GM12872 (cell line): ENCODE data around the gene UBE2R2.

Experiments
- TF ChIP-seq, protein P1 (sequence below): IDR thresholded peaks from 3 replicates; pipeline ENCODE4 v1.5.1; 2011; ENCODE audit warnings: low read depth, mild to moderate bottlenecking, low read length, moderate library complexity; ENCODE audit not compliant: insufficient read depth

The UBE2R2 gene

DNA sequence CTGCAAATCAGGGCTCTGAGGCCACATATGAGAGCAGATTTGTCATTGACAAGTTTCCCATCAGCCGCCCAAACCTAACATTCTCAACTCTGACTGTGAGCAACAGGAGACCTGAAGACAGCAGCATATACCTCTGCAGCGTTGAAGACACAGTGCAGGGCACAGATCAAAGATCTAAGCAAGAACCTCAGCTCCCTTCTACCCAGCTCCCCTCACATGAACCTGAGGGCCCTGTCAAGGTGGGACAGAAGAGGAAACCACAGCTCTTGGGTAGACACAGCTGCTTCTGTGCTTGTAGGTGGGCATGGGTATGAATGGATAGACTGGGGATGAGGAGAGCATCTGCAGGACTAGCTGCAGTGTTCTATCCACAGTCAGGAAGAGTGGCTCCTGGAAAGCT lies 30.3 kb upstream of the UBE2R2 start:
- TF ChIP-seq, protein P1, sequence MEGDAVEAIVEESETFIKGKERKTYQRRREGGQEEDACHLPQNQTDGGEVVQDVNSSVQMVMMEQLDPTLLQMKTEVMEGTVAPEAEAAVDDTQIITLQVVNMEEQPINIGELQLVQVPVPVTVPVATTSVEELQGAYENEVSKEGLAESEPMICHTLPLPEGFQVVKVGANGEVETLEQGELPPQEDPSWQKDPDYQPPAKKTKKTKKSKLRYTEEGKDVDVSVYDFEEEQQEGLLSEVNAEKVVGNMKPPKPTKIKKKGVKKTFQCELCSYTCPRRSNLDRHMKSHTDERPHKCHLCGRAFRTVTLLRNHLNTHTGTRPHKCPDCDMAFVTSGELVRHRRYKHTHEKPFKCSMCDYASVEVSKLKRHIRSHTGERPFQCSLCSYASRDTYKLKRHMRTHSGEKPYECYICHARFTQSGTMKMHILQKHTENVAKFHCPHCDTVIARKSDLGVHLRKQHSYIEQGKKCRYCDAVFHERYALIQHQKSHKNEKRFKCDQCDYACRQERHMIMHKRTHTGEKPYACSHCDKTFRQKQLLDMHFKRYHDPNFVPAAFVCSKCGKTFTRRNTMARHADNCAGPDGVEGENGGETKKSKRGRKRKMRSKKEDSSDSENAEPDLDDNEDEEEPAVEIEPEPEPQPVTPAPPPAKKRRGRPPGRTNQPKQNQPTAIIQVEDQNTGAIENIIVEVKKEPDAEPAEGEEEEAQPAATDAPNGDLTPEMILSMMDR, result no peak

DNA sequence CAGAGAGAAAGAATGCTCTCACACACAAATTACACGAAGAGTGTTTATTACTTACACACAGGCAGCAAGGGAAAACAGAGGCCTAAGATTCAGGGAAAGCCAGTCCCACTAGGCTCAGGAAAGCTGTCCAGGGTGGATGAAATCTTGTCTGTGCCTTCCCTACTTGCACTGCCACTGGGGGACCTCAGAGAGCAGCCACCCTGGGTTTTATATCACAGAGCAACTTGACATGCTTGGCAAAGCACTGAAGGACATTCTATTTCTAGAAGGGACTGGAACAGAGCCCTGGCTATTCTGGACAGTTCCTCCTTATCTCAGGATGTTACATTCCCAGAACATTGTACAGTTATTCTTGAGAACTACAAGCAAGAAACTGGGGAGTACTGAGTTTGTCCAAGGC lies 29.1 kb upstream of the UBE2R2 start:
- TF ChIP-seq, protein P1, result peak; percentile 21; the same call in 1 of the 3 replicates

DNA sequence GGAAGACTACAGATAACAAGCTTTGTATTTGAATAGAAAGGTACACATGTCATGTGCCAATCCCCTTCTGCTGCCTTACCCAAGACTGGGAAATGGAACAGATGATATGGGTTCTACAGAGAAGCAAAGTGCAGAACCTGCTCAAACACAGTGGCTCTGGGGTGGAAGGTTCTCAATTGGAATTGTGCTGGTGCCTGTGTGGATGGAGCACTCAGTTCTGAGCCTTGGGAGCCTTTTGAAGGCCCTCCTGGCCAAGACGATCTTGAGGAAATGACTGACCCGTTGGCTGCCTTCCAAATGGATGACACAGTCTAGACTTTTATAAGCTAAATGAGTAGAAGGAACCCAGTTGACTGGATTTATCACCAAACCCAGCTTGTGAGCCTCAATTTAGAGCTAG lies 25.8 kb upstream of the UBE2R2 start:
- TF ChIP-seq, protein P1, result no peak

DNA sequence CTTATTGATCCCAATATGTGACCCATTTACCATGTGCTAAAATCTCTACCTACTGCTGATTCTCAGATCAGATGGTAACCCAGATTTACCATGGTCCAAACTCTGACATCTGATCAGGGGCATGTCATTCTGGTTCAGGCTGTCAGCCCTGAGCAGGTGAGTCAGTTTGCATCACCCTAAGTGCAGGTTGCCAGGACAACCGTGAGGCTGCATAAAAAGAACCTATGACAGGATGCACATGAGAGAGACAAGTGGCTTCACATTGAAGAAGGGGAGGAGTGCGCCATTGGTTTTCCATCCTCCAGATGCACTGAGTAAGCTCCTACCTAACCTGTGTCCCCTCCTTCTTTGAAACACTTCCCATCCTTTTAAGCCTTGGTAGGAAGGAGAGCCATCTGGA lies 22.4 kb upstream of the UBE2R2 start:
- TF ChIP-seq, protein P1, result no peak

DNA sequence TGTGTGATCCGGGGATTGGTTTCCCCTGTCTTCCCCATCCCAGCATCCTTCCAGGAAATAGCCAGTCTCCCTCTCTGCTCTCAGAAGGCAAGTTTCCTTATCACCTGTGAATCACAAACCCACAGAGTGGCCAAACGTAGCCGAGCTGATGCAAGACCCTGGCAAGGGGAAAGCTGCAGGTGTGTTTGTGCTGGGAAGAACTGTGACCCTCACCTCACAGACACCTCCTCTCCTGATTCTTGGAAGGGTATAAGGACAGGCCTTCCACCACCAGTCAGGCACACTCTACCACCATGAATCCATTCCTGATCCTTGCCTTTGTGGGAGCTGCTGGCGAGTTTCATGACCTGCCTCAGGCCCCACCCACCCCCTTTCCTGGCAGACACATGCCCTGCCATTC lies 21.7 kb upstream of the UBE2R2 start, which contains the start of gene PRSS3:
Gene PRSS3 (plus strand): TSS at position 281 of the 400 bp plus-strand sequence. CDS start 13 bp downstream, at position 294.
- TF ChIP-seq, protein P1, result no peak

DNA sequence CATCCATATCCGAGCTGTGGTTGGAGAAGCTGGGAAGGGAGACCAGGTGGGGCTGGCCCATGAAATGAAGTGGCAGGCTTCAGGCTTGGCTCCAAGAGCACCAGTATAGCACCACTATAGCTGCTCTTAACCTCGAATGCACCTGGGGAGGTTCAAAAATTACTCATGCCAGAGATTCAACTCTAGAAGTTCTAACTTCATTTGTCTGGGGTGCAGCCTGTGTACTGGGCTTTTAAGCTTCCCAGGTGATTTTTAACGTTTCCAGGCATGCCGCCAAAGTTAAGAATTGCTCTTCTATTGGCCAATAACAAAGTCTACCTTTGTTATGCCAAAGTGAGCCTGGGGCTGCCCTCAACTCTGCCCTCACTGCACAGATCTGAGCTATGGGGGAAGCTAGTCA lies 21.1 kb upstream of the UBE2R2 start:
- TF ChIP-seq, protein P1, result no peak

DNA sequence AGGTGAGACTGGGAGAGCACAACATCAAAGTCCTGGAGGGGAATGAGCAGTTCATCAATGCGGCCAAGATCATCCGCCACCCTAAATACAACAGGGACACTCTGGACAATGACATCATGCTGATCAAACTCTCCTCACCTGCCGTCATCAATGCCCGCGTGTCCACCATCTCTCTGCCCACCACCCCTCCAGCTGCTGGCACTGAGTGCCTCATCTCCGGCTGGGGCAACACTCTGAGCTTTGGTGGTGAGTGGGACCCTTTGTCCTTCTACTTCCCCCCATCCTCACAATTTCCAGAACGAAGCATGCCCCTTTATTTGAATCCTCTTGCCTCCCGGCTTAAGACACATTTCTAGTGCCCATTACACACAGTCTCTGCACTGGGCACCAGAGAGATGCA lies 19.1 kb upstream of the UBE2R2 start:
- TF ChIP-seq, protein P1, result no peak
